A549 treated with CpdA at 1 μM for 4 hours (cell line): ENCODE measurements around the gene CCKAR. TPM values are rescaled to one million over a fixed set of nuclear protein-coding genes. Genes with fewer than 3 reads are reported as not detected.

Experiments
- total RNA-seq: library from RNA; stranded (reverse); fragments of 200-300 nt; extraction: Qiagen RNA extraction; gene quantifications from 5 replicates; pipeline ENCODE4 v1.2.3, GENCODE V29; 2022; ENCODE audit warnings: low read depth

CCKAR gene
- total RNA-seq: not detected in 5 replicates

GRCh38 chr4:26490111-26490959 is at the start of gene CCKAR:
CCKAR (minus strand) TSS chr4:26490484; CDS start chr4:26490267, 217 bp downstream.

Other genes starting within 250 kb of the CCKAR start
- gene RBPJ, start 169.5 kb downstream of the CCKAR start, total RNA-seq: 10.7 to 17.4 TPM (median 13.0 TPM) in 5 replicates
- gene TBC1D19, start 93.6 kb upstream of the CCKAR start, total RNA-seq: 2.8 to 4.0 TPM (median 3.3 TPM) in 5 replicates